GM18873 (cell line): Measurements from ENCODE around the gene TPD52L2.
"Not testable (repeated sequence)": the region's sequence is repeated elsewhere in the genome, so short reads cannot be mapped to it uniquely, and the experiment has no call there.

Experiments
- ATAC-seq: cut with Tn5 transposase; IDR thresholded peaks from one replicate; pipeline ENCODE4 v1.9.1; 2021; ENCODE audit warnings: mild to moderate bottlenecking, moderate library complexity, moderate number of reproducible peaks; ENCODE audit not compliant: unreplicated experiment, low FRiP score

The TPD52L2 gene

DNA sequence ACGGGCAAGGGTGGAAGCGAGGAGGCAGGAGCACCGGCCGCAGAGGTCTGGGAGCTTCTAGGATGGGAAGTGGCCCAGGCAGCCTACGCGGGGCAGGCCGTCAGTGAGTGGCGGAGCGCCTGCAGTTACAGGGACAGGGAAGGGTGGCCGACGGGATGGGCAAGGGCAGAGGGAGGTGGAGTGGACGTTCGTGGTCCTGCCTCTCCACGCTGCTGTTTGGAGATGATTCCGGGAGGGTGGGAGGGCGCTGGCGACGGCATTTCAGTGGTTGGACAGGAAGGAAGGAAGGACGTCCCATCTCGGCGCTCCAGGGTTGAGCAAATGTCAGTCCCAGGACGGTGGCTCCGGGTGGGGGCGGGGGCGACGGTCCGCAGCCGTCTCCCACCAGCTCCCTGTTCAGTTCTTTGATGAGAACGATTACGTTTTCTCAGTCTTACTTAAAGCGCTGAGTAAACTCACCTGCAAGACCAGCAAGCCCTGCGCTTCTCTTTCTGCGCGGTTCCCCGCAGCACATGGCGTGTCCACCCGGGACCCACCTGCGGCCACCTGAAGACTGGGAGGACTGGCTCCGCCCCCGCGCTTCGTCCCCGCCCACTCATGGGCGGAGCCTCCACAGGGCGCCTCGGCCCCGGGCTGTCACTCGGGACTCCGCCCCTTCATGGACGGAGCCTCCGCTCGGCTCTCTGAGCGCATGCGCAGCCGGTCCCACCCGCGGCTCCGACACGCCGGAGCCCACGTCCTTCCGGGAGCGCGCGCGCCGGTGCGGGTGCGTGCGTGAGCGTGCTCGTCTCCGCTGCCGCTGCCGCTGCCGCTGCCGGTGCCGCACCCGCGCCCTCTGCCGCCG, 29.5 kb downstream of the TPD52L2 start, which contains the start of gene DNAJC5:
DNAJC5 (plus strand) TSS at position 769 of the 844 bp plus-strand sequence. CDS start 33,220 bp downstream, outside the sequence.
- ATAC-seq: peak; percentile 70

DNA sequence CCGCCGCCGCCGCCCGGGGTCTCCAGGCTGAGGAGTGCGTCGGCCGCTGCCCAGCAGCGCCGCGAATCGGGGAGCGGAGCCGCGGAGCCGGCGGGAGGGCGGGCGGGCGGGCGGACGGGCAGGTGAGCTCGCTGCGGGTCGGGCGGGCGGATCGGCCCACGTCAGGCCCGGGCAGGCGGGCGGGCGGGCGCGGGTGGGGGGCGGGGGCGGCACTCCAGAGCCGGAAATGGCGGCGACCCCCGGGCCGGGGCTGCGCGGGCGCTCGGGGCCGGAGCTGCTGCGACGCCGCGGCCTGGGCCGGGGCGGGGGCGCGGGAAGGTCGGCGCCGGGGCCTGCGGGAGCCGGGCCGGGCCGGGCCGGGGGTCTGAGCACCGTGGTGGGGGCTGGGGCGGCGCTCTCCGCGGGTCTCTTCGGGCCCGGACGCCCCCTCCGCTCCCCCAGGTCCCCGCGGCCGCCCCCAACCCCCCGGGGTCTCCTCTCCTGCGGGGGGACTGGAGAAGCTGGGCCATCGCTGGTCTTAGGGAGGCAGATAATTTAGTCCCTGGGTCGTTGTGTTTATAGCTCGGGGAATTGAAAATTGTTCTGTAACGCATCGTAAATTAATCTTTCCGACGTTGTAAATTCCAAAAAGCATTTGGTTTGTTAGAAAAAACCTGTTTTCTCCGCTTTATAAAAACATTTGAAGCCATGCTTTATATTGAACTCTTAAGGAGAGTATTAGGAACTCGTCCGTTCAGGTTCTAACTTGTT, 30.3 kb downstream of the TPD52L2 start:
- ATAC-seq: no peak

DNA sequence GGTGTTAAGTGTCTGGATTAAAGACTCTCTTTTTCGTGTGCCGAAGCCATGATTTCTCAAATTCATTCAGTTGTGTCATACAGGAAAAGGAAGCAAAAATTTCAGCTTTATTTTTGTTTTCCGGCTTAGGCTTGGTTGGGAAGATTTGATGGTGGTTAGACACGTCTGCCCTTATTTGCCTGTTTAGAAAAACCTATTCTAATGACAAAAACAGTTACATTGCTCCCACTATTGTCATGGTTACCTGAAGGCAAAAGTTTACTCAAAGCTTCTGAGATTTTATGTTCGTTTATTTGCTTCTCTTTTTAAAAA, 30.8 kb downstream of the TPD52L2 start:
- no peak for ATAC-seq

DNA sequence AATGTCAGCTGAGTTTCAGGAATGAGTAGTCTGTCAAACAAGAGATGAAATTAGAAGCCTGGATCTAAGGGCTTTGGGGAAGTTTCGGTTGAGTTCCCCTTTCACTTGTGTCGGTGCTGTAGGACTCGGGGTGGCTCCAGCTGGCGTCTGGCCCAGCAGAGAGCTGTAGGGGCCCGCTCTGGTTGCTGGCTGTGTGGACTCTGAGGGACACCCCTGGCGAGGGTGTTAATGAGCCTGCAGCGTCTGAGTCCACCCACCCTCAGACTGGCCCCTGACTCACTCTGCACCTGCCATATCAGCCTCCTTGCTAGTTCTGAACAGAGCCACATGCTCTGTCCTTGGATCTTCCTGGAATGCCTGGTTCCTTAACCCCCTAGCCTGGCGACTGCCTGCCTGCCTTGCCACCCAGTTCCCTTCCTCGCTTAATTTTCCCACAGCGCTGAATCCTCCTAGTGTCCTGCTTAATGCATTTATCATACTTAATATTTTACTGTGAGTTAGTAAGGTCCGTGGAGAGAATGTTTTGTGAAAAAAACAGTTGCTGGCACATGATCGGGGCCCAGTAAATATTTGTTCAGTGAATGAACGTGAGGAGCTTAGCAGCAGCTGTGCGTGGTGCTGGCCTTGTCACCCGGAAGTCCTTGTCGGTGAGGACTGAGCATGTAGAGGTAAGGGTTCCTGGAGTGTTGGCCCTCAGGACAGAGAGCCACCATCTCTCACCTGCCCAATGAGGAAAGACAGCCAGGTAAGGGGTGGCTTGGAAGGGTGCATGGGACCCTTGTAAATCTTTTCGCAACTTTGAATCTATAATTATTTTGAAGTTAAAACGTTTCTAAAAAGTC, 31.4 kb downstream of the TPD52L2 start:
- no peak for ATAC-seq

DNA sequence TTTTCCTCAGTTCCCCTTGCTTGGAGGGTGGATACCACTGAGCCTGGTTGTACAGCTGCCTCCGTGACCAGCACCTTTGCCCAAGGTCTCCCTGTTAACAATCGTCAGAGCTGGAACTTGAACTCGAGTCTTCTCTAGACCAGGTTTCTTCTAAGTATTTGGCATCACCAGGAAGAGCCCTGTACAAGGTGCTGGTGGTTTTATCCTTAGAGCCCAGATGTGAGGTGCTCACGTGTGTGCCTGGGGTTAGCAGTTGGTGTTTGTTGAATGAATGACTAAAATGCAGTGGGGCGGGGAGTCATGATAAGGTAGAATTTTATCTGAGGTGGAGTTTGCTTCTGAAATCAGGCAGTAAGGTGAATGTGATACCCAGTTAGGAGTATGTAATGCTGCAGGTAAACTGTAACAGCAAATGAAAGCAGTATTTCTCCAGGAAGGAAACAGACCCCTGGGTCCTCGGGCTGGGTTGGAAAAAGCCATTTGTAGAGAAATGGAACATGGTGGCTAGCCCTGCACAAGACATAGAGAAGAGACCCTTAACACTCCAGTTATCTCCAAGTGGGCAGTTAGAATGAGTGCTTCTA, 33.0 kb downstream of the TPD52L2 start:
- no peak for ATAC-seq

DNA sequence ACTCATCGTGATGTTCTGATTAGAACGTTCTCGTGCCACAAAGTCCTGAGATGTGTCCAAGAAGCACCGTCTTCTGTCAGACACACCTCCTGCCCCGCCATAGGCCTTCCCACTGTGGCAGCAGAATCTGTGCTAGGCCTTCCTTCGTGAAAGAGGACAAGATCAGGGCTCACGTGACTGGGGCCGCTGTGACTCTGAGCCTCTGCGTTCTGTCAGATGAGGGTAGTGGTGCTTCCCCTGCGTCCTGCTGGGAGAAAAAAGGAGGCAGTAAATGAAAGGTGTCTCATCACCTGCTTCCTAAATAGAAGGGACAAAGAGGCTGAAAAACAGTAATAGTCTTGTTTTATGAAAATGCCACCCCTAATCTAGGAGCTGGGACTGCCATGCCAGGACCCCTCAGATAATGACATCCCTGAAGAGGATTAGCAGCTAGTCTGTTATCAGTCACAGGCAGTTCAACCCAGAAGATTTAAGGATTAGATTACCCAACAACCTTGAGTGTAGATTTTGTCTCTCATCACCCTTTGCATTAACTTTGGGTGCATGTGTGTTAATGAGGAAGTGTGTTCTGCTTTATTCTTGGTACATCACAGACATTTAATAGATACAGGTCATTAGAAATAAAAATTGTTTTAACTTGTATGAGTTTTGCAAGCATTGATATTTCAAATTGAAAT, 34.0 kb downstream of the TPD52L2 start:
- ATAC-seq: no peak

DNA sequence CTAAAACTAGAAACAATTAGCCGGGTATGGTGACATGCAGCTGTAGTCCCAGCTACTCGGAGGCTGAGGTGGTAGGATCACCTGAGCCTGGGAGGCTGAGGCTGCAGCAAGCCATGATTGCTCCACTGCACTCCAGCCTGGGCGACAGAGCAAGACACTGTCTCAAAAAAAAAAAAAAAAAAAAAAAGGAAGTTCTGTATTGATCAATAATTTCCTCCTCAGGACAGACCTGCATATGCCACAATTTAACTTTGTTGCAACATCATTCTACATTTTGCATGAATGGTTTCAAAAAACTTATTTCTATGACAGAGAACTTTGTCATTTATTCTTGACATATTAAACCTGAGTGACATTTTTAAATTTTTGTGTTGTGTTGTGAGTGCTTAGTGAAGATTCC, 35.3 kb downstream of the TPD52L2 start:
- no peak for ATAC-seq

DNA sequence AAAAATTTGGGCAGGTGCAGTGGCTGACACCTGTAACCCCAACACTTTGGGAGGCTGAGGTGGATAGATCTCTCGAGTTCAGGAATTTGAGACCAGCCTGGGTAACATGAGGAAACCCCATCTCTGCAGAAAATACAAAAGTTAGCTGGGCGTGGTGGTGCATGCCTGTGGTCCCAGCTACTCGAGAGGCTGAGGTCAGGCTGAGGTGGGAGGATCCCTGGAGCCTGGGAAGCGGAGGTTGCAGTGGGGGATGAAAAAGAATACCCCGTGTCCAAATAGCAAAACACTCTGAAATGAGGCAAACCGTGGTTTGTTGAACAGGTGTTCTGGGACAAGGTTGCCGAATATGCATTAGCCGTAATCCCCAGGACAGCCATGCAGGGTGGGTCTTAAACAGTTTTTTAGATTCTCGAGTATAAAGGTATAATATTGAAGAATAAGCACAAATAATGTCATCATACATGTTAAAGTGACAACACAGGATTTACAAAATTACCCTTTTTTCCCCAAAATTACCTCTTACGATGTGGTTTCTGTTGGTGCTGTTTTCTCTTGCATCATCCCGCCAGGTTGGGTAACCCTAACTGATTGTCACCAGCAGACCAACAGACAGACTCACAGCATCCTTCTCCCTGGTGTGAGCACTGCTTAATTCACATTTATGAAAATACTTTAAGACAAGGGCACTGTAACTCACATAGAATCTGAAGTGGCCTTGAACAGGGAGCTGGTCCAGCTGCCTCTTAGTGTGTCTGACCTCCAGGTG, 38.9 kb downstream of the TPD52L2 start:
- no peak for ATAC-seq

DNA sequence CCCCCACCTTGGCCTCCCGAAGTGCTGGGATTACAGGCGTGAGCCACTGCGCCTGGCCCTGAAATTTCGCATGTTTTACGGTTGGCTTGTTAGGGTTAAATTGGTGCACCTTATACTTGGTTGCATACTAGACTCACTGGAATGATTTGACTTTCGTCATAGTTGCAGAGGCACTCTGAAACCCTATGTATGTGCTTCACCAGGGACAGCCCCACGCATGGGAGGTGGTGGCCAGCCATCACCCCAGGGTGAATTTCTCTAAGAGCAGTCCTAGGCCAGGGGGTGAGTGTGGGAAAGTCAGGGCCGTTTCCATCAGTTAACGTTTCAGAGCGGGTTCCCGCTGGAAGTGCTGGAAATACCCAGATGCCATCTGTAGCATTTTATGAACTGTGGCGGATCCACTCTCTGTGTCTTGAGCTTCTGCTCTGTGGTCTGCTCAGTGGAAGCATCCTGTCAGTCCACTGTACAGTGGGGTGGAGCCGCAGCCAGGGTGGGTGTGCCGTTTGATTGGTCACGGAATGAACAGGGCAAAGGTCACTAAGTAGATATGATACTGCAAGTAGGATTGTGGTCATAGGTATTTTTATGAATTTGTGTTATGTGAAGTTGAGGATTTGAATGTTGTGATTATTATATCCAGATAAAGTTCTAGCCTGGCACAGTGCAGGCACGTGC, 43.1 kb downstream of the TPD52L2 start:
- no peak for ATAC-seq

DNA sequence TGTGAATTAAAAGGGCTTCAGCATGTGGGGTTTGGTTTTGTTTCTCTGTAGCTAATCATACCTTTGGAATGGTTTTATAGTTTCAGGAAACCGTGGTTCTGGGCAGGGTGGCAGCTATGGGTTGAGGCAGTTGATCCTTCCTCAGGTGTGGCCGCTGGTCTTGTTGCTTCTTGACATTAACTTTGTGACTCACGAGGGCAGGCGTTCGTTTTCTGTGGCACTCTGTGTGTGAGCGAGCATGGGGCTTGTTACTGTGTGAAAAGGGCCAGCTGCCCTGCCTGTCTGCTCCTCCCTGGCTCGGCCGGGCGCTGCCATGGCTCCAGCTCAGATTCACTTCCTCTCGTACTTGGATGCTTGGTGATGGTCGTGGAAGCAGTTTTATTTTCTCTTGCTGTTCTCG, 46.1 kb downstream of the TPD52L2 start:
- ATAC-seq: no peak

DNA sequence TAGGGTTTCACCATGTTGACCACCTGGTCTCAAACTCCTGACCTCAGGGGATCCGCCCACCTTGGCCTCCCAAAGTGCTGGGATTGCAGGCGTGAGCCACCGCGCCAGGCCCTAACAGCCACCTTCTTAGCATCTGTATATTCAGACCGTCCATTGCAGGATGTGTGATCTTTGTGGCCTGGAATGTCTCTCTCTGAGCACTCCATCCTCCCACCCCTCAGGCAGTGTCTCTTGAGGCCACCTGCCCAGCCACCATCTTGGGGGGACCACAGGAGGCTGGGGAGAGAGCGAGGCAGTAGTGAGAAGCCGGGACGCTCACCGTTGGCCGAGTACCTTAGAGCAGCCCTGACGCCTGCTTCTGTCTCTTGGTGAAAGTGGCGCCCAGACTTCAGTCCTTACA, 48.7 kb downstream of the TPD52L2 start:
- ATAC-seq: no peak

DNA sequence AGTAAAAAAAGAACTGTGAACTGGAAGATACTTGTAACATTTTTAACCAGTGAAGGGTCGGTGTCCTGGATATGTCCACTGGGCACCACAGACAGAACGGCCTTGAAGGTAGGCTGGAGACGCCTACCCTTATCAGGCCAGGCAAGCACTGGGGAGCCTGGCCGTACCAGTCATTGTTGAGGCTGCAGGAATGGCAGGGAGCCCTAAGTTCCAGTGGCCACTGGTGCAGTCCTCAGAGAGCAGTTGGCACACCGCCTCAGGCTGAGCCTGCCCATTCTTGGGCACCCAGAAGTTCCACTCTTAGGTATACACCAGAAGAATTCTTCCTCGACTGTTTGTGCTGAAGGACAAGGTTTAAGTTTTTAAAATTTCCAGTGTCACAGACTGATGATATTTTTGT, 50.4 kb downstream of the TPD52L2 start:
- no peak for ATAC-seq

DNA sequence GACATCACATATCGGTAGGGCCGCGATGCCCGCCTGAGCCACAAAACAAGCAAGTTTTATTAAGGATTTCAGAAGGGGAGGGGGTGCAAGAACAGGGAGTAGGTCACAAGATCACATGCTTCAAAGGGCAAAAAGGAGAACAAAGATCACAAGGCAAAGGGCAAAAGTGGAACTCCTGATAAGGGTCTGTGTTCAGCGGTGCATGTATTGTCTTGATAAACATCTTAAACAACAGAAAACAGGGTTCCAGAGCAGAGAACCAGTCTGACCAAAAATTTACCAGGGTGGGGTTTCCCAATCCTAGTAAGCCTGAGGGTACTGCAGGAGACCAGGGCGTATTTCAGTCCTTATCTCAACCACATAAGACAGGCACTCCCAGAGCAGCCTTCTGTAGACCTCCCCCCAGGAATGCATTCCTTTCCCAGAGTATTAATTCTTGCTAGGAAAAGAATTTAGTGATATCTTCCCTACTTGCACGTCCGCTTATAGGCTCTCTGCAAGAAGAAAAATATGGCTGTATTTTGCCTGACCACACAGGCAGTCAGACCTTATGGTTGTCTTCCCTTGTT, 51.4 kb downstream of the TPD52L2 start:
- ATAC-seq: not testable (repeated sequence)

DNA sequence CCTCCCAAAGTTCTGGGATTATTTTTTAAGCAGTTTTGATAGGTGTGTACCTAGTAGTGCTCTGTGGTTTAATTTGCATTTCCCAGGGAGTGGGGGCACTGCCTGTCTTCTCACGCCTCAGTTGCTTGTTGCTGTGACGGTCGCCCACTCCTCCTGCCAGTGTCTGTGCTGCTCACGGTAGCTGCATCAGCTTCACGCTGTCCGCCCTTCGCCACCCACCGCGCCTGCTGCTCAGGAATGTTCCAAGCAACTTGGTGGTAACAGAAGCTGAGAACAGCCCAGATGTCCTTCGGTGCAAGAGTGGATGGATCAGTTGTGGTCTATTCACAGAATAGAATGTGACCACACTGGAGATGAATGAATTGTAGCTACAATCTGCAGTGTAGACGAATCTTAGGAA, 52.7 kb downstream of the TPD52L2 start:
- ATAC-seq: no peak

DNA sequence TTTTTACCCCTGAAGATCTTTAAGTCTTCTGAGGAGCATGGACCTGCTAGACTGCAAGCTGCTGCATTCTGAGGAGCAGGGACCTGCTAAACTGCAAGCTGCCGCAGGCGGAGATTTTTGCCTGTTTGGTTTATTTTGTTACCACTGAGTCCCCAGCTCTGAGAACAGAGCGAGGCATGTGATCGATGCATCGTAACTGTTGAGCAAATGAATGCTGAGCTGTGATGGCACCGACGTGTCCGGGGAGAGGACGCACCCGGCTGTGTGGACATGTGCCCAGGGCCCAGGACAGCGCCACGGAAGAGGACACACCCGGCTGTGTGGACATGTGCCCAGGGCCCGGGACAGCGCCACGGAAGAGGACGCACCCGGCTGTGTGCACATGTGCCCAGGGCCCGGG, 54.1 kb downstream of the TPD52L2 start:
- no peak for ATAC-seq

DNA sequence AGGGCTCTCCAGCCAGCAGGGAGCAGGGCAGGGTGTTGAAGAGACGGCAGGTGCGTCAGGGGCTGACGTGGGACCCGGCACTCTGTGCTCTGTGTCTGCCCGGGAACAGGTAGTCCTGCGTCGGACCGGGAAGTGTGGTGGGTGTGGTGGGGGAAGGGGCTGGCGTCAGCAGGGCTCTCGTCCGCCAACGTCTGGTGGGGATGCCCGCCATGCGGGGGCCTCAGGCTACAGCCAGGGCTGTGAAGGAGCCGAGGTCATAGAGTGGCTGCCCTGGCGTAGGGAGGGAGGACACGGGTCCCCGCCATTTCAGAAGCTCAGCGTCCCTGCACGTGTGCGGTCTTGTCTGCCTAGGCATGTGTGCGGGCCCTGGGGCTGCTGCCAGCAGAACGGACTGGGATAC, 55.2 kb downstream of the TPD52L2 start:
- ATAC-seq: no peak

DNA sequence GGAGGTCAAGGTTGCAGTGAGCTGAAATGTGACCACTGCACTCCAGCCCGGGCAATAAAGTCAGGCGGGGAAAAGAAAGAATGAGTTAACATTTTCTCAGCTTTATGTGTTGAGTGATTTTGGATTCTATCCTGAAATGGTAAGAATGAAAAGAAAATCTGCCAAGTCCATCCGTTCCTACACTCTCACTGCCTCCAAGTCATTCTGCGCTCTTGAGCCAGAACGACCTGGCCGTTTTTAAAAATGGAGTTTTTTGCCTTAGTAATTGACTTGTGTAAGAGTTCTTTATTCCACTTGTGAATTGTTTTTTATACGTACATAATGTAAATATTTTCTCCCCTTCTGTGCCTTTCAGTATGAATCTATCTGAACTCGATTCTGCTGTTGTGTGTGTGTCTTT, 58.6 kb downstream of the TPD52L2 start:
- no peak for ATAC-seq

DNA sequence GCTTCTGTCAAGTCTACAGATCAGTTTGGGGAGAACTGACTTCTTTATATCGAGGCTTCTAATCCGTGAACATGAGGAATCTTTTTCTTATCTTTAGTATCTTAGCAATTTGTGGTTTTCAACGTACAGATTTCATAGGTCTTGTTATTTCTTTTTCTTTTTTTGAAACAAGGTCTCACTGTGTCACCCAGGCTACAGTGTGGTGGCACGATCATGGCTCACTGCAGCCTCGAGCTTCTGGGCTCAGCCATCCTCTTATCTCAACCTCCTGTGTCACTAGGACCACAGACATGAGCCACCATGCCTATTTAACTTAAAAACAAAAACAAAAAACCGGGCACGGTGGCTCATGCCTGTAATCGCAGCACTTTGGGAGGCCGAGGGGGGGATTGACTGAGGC, 59.2 kb downstream of the TPD52L2 start:
- ATAC-seq: no peak

DNA sequence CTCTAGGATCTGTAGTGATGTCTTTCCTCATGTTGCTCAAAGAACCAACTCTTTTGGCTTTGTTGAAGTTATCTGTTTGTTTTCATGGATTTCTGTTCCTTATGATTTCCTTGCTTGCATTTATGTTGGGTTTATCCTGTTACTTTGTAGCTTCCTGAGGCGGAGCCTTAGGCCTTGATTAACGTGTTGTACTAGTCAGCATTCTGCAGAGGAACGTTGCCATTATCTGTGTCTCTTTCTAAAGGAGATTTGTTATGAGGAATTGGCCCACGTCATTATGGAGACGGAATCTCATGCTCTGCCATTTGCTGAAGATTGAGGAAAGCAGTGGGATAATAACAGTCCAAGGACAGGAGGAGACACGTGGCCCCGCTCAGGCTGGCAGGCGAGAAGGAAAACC, 61.2 kb downstream of the TPD52L2 start:
- no peak for ATAC-seq
